H1 (cell line): Measurements from ENCODE around the gene SLC25A36. TPM values are rescaled to one million over a fixed set of nuclear protein-coding genes. Genes with fewer than 3 reads are reported as not detected.

Experiments
- CTCF ChIA-PET: fragments of 300-600 bp; sonication (Branson Sonifier 250); formaldehyde crosslinking; loops from one replicate; lab custom pipeline; 2021; ENCODE audit not compliant: partially characterized antibody; lab: Charles Lee
- POLR2A ChIA-PET: fragments of 300-600 bp; sonication (Branson Sonifier 250); formaldehyde crosslinking; loops from one replicate; lab custom pipeline; 2021; ENCODE audit warnings: inconsistent platforms; ENCODE audit not compliant: partially characterized antibody; lab: Charles Lee
- DNase-seq, 2 experiments: peaks; one replicate each; pipeline versions ENCODE4 v3.0.0 to v3.0.0-alpha.2; 2010 to 2022; ENCODE audit warnings: low spot score in 2 of 2, low read depth in 1 of 2, mixed read lengths in 1 of 2
- FAIRE-seq: peaks from 2 replicates; lab custom pipeline; 2011; peaks lifted over from hg19 to GRCh38; lab: Jason Lieb, UNC
- H2AFZ ChIP-seq: 2 replicates; pipeline ENCODE4 v1.8.1; 2012; ENCODE audit warnings: low read length, inconsistent platforms
- H2AK5ac ChIP-seq: 2 replicates; pipeline ENCODE4 v1.6.1; 2013; ENCODE audit warnings: low read depth, low read length
- H2BK120ac ChIP-seq: replicated peaks from 2 replicates; pipeline ENCODE3; 2013; ENCODE audit warnings: low read depth, low read length, inconsistent platforms
- H2BK12ac ChIP-seq: 2 replicates; pipeline ENCODE4 v1.6.1; 2013; ENCODE audit warnings: low read depth, low read length
- H2BK15ac ChIP-seq: 2 replicates; pipeline ENCODE4 v1.6.1; 2013; ENCODE audit warnings: low read length
- H2BK20ac ChIP-seq: 2 replicates; pipeline ENCODE4 v1.6.1; 2013; ENCODE audit warnings: low read length
- H2BK5ac ChIP-seq: 2 replicates; pipeline ENCODE4 v1.6.1; 2013; ENCODE audit warnings: low read depth, low read length
- H3K14ac ChIP-seq: 2 replicates; pipeline ENCODE4 v1.6.1; 2013; ENCODE audit warnings: inconsistent platforms; ENCODE audit not compliant: insufficient read length
- H3K18ac ChIP-seq: 2 replicates; pipeline ENCODE4 v1.6.1; 2013; ENCODE audit warnings: low read length; ENCODE audit errors: extremely low read depth
- H3K23ac ChIP-seq: 2 replicates; pipeline ENCODE4 v1.6.1; 2013; ENCODE audit warnings: inconsistent platforms; ENCODE audit not compliant: insufficient read length
- H3K23me2 ChIP-seq: 2 replicates; pipeline ENCODE4 v1.6.1; 2013; ENCODE audit warnings: low read depth, low read length
- H3K27ac ChIP-seq: 2 replicates; pipeline ENCODE4 v1.6.1; 2011; ENCODE audit warnings: low read depth, low read length, inconsistent platforms
- H3K27me3 ChIP-seq, 4 experiments: replicated peaks in 1 of 4; 1 replicate in 1 of 4; 2 replicates in 3 of 4; pipeline versions ENCODE4 v1.6.1 to v1.8.1; 2011 to 2013; ENCODE audit warnings: low read length in 3 of 4, mild to moderate bottlenecking in 3 of 4, inconsistent platforms in 2 of 4, mixed read lengths in 2 of 4, moderate library complexity in 1 of 4; ENCODE audit not compliant: control insufficient read depth in 3 of 4, insufficient read depth in 3 of 4; ENCODE audit errors: extremely low read depth in 1 of 4
- H3K36me3 ChIP-seq, 4 experiments: 2 replicates each; pipeline versions ENCODE4 v1.6.1 to v1.8.1; 2011 to 2013; ENCODE audit warnings: mild to moderate bottlenecking in 4 of 4, low read length in 3 of 4, moderate library complexity in 2 of 4, control low read depth in 1 of 4, inconsistent platforms in 1 of 4; ENCODE audit not compliant: insufficient read depth in 4 of 4, control insufficient read depth in 2 of 4
- H3K4ac ChIP-seq: replicated peaks from 2 replicates; pipeline ENCODE3; 2013; ENCODE audit warnings: low read length, low read depth, mixed read lengths, inconsistent platforms; ENCODE audit not compliant: insufficient read length
- H3K4me1 ChIP-seq, 4 experiments: replicated peaks in 1 of 4; 1 replicate in 1 of 4; 2 replicates in 3 of 4; pipeline versions ENCODE4 v1.6.1 to v1.8.1; 2011 to 2013; ENCODE audit warnings: low read length in 3 of 4, inconsistent platforms in 2 of 4, mixed read lengths in 1 of 4; ENCODE audit not compliant: insufficient read depth in 4 of 4, control insufficient read depth in 3 of 4
- H3K4me2 ChIP-seq, 2 experiments: 2 replicates each; pipeline versions ENCODE4 v1.6.1 to v1.8.1; 2011 to 2013; ENCODE audit warnings: low read depth in 2 of 2, low read length in 2 of 2, control low read depth in 1 of 2, inconsistent platforms in 1 of 2, mild to moderate bottlenecking in 1 of 2; ENCODE audit not compliant: insufficient read depth in 1 of 2
- H3K4me3 ChIP-seq, 4 experiments: fragments of 200-600, 300-600 bp in 1 of 4; sonication (generic), shearing (Covaris generic), sonication (Bioruptor Twin) in 1 of 4; 2 replicates each; pipeline versions ENCODE4 v1.5.1 to v1.8.1; 2011 to 2016; ENCODE audit warnings: low read length in 4 of 4, low read depth in 3 of 4, control low read depth in 2 of 4, inconsistent platforms in 2 of 4, mild to moderate bottlenecking in 2 of 4, mixed read lengths in 1 of 4, moderate library complexity in 1 of 4; ENCODE audit not compliant: insufficient read depth in 2 of 4; ENCODE audit errors: extremely low read depth in 1 of 4
- H3K56ac ChIP-seq: replicated peaks from 2 replicates; pipeline ENCODE3; 2013; ENCODE audit warnings: low read depth, mild to moderate bottlenecking, mixed read lengths, low read length, inconsistent platforms; ENCODE audit not compliant: insufficient read length
- H3K79me1 ChIP-seq: 2 replicates; pipeline ENCODE4 v1.6.1; 2013; ENCODE audit warnings: low read depth, low read length, control low read depth
- H3K79me2 ChIP-seq, 2 experiments: 2 replicates each; pipeline versions ENCODE4 v1.6.1 to v1.8.1; 2012 to 2013; ENCODE audit warnings: low read length in 2 of 2, mild to moderate bottlenecking in 2 of 2, inconsistent platforms in 1 of 2; ENCODE audit not compliant: insufficient read depth in 2 of 2, control insufficient read depth in 1 of 2
- H3K9ac ChIP-seq, 4 experiments: replicated peaks in 1 of 4; 1 replicate in 1 of 4; 2 replicates in 3 of 4; pipeline versions ENCODE4 v1.6.1 to v1.8.1; 2011 to 2013; ENCODE audit warnings: low read depth in 3 of 4, low read length in 3 of 4, control low read depth in 2 of 4, mild to moderate bottlenecking in 2 of 4, moderate library complexity in 2 of 4, inconsistent platforms in 1 of 4; ENCODE audit errors: extremely low read depth in 1 of 4
- H3K9me3 ChIP-seq, 2 experiments: 2 replicates each; pipeline versions ENCODE4 v1.6.1 to v1.8.1; 2012 to 2013; ENCODE audit warnings: mild to moderate bottlenecking in 2 of 2, moderate library complexity in 2 of 2, control low read depth in 1 of 2, inconsistent platforms in 1 of 2, low read depth in 1 of 2, low read length in 1 of 2, mixed read lengths in 1 of 2; ENCODE audit not compliant: insufficient read depth in 2 of 2
- H4K20me1 ChIP-seq, 2 experiments: replicated peaks in 1 of 2; 2 replicates each; pipeline versions ENCODE3 to v1.8.1; 2011 to 2013; ENCODE audit warnings: inconsistent platforms in 2 of 2, low read length in 2 of 2, mild to moderate bottlenecking in 1 of 2; ENCODE audit not compliant: insufficient read depth in 2 of 2, control insufficient read depth in 1 of 2
- H4K5ac ChIP-seq: 2 replicates; pipeline ENCODE4 v1.6.1; 2013; ENCODE audit warnings: low read length, low read depth, mixed read lengths, inconsistent platforms; ENCODE audit not compliant: insufficient read length
- H4K8ac ChIP-seq: 2 replicates; pipeline ENCODE4 v1.8.0; 2013; ENCODE audit warnings: mild to moderate bottlenecking, moderate library complexity, low read length, inconsistent platforms; ENCODE audit not compliant: insufficient read depth; ENCODE audit errors: extremely low read depth
- H4K91ac ChIP-seq: replicated peaks from 2 replicates; pipeline ENCODE3; 2013; ENCODE audit warnings: low read length, mixed read lengths, inconsistent platforms; ENCODE audit not compliant: insufficient read length
- CBX5 ChIP-seq: fragments of 300-800, 300-1000 bp; sonication (generic); IDR thresholded peaks from 2 replicates; pipeline ENCODE4 v1.7.1; 2016; ENCODE audit warnings: antibody characterized with exemption, low read length, low read depth
- KDM4A ChIP-seq: IDR thresholded peaks from one replicate; pipeline ENCODE4 v1.7.1; 2012; ENCODE audit warnings: low read depth, mild to moderate bottlenecking, moderate library complexity, low read length, inconsistent platforms; ENCODE audit not compliant: severe bottlenecking
- TAF7 ChIP-seq: optimal IDR thresholded peaks from 2 replicates; pipeline ENCODE3; 2011; ENCODE audit warnings: low read depth, mild to moderate bottlenecking, inconsistent platforms, low read length, moderate library complexity, borderline replicate concordance
- ZNF274 ChIP-seq: IDR thresholded peaks from 2 replicates; pipeline ENCODE4 v1.7.0; 2012; ENCODE audit warnings: low read length, borderline replicate concordance; ENCODE audit errors: extremely low read depth
- polyA plus RNA-seq, 7 experiments: library from polyadenylated mRNA; depleted of rRNA in 3 of 7; stranded (reverse) in 5 of 7; unstranded in 2 of 7; fragments of >200 nt in 5 of 7; fragments of 200-250 nt in 2 of 7; gene quantifications; 1 replicate in 5 of 7; 2 replicates in 1 of 7; 4 replicates in 1 of 7; pipeline versions ENCODE4 v1.2.1 to v1.2.3, GENCODE V29; 2011 to 2013; ENCODE audit warnings: missing spikeins in 2 of 7, mixed read lengths in 2 of 7
- total RNA-seq: library from RNA; stranded (reverse); fragmentation: NEBNext Ultra II Directional; extraction: Animal tissue kit (Norgen Biotek cat#: 25700); gene quantifications from 2 replicates; pipeline ENCODE4 v1.2.1, GENCODE V29; 2021

Gene SLC25A36
- total and polyA plus RNA-seq, 2 of the 8 experiments (the other 6 are each of a cell fraction or from before 2014, with no cell fraction given): 42.9 to 71.8 TPM

DNA sequence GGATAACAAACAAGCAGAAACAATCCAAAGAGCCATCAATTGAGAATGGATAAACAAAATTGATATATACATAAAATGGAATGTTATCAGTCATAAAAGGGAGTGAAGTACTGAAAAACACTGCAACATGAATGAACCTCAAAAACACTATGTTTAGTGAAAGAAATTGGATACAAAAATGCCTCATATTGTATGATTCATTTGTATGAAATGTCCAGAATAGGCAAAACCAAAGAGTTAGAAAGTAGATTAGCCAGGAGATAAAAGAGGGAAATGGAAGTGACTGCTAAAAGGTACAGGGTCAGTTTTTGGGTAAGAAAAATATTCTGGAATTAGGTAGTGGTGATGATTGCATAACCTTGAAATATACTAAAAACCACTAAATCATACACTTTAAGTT is 9.8 kb upstream of the SLC25A36 start:
- H3K9me3 ChIP-seq: no peaks in the 10 kb centered on the region
- no peak overlapping the region for H4K91ac ChIP-seq
- H3K4ac ChIP-seq: no peak overlapping the region
- H2BK5ac ChIP-seq: no peak overlapping the region
- no peak overlapping the region for H3K27ac ChIP-seq
- no peak overlapping the region; a peak in 1 of 4 replicates for H3K4me2 ChIP-seq
- H3K4me3 ChIP-seq: no peak overlapping the region
- H3K9ac ChIP-seq: no peak overlapping the region
- FAIRE-seq (no peak), DNase-seq (no peak)
- no peak overlapping the region for H3K23ac ChIP-seq
- no peak overlapping the region for H2BK20ac ChIP-seq
- H3K18ac ChIP-seq: no peak overlapping the region
- ChIA-PET CTCF (interaction anchor here (0.6 to 5.7 kb wide), 4 partner anchors 8 to 1176 kb away, joined by 3 to 26 read pairs (median 4); no protein-coding TSS in a partner anchor), POLR2A (interaction anchor here (0.8 to 0.9 kb wide), 2 partner anchors 9 to 10 kb away, joined by 3 to 4 read pairs; partner anchors contain the start of gene SLC25A36)
- H4K8ac ChIP-seq: no peak overlapping the region
- no peaks in the 10 kb centered on the region for H4K20me1 ChIP-seq
- TF ChIP-seq TAF7 (no peak), CBX5 (no peak), ZNF274 (no peak), KDM4A (no peak)
- no peak overlapping the region for H3K14ac ChIP-seq
- H2AFZ ChIP-seq: no peak overlapping the region
- H3K56ac ChIP-seq: no peak overlapping the region
- H3K36me3 ChIP-seq: no peaks in the 10 kb centered on the region
- no peaks in the 10 kb centered on the region for H3K79me2 ChIP-seq
- no peak overlapping the region for H2BK15ac ChIP-seq
- H3K27me3 ChIP-seq: peaks cover 0 to 1% (median 0%) of the 10 kb centered on the region in 4 experiments; a peak in 1 of 7 replicates
- H2BK120ac ChIP-seq: no peak overlapping the region
- no peak overlapping the region for H2AK5ac ChIP-seq
- H3K4me1 ChIP-seq: peaks cover 0 to 3% (median 0%) of the 10 kb centered on the region in 4 experiments; a peak in 1 of 7 replicates
- no peak overlapping the region for H4K5ac ChIP-seq
- H2BK12ac ChIP-seq: no peak overlapping the region
- H3K79me1 ChIP-seq: no peaks in the 10 kb centered on the region
- H3K23me2 ChIP-seq: peaks cover 2% of the 10 kb centered on the region; the same call in 1 of the 2 replicates
